GM12864 (cell line): ENCODE measurements around the gene TACR2.

Experiments
- DNase-seq: peaks from one replicate; pipeline ENCODE4 v3.0.0-alpha.2; 2011; ENCODE audit warnings: low read depth
- H3K4me3 ChIP-seq: 2 replicates; pipeline ENCODE4 v1.5.1; 2011; ENCODE audit warnings: mild to moderate bottlenecking, low read depth, low read length, control low read depth
- TF ChIP-seq, protein P1 (sequence below): IDR thresholded peaks from 2 replicates; pipeline ENCODE4 v1.5.1; 2011; ENCODE audit warnings: low read depth, mild to moderate bottlenecking, moderate library complexity, low read length, control low read depth, inconsistent platforms; ENCODE audit errors: missing control alignments

The TACR2 gene

DNA sequence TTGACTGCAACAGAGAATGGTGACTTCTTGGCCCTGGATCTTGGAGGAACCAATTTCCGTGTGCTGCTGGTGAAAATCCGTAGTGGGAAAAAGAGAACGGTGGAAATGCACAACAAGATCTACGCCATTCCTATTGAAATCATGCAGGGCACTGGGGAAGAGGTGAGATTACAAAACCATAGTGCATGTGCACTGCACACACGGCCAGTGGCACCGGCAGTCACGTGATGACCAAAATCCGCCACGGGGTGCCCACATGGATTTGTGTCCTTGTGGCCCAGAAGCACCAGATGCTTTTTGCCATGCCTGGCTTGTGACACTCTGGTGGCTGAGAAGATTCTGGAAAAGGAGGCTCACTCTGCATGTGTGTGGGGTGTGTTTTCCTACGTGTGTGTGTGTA, 32.4 kb downstream of the TACR2 start:
- TF ChIP-seq, protein P1, sequence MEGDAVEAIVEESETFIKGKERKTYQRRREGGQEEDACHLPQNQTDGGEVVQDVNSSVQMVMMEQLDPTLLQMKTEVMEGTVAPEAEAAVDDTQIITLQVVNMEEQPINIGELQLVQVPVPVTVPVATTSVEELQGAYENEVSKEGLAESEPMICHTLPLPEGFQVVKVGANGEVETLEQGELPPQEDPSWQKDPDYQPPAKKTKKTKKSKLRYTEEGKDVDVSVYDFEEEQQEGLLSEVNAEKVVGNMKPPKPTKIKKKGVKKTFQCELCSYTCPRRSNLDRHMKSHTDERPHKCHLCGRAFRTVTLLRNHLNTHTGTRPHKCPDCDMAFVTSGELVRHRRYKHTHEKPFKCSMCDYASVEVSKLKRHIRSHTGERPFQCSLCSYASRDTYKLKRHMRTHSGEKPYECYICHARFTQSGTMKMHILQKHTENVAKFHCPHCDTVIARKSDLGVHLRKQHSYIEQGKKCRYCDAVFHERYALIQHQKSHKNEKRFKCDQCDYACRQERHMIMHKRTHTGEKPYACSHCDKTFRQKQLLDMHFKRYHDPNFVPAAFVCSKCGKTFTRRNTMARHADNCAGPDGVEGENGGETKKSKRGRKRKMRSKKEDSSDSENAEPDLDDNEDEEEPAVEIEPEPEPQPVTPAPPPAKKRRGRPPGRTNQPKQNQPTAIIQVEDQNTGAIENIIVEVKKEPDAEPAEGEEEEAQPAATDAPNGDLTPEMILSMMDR, result no peak
- no peak overlapping the region for H3K4me3 ChIP-seq
- DNase-seq, result no peak

DNA sequence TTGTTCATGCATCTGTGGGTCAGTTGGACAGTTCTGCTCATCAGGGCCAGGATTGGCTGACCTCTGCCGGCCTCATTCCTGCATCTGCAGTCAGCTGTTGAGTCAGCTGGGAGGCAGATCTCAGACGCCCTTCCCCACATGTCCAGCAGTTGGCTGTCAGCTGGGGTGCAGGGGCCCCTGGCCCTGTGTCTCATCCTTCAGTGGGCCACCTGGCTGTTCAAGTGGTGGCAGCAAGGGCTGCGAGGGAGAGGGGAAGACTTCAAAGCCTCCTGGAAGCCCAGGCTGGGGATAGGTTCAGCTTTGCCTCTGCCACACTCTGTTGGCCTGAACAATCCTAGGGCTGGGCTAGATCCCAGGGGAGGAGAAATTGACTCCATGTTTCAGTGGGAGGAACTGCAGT, 33.2 kb downstream of the TACR2 start:
- no peak for DNase-seq
- no peak overlapping the region for H3K4me3 ChIP-seq
- TF ChIP-seq, protein P1, result no peak

DNA sequence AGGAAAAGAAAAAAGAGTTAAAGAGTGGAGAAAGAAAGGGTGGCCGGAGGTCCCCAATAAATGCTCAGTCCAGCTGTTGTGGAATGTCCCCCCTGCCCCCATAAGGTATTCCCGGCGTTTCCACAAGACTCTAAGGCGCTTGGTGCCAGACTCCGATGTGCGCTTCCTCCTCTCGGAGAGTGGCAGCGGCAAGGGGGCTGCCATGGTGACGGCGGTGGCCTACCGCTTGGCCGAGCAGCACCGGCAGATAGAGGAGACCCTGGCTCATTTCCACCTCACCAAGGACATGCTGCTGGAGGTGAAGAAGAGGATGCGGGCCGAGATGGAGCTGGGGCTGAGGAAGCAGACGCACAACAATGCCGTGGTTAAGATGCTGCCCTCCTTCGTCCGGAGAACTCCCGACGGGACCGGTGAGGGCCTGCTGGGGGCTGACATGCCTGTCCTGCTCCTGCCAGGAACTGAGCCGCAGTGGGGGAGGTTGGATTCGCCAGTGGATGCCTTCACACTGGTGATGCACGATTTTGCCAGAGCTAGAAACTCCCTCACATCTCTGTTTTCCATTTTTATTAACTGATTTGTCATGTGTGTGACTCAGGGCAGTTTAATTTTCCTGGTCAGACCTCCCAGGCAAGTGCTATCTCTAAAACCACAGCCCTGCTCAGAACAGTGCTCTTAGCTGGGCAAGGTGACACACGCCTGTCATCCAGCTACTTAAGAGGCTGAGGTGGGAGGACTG, 34.2 kb downstream of the TACR2 start:
- no peak for DNase-seq
- H3K4me3 ChIP-seq, result no peak overlapping the region
- TF ChIP-seq, protein P1, result no peak

DNA sequence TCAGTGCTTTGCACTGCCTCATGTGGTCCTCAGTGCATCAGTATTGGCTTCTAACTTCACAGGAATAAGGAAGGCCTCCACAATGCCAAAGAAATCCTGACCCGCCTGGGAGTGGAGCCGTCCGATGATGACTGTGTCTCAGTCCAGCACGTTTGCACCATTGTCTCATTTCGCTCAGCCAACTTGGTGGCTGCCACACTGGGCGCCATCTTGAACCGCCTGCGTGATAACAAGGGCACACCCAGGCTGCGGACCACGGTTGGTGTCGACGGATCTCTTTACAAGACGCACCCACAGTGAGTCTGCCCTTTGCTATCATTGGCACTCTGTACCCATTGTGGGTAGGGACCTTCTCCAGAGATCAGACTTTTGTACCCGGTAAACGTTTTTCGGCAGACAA, 36.9 kb downstream of the TACR2 start:
- H3K4me3 ChIP-seq, result no peak overlapping the region
- TF ChIP-seq, protein P1, result no peak
- DNase-seq, result no peak

DNA sequence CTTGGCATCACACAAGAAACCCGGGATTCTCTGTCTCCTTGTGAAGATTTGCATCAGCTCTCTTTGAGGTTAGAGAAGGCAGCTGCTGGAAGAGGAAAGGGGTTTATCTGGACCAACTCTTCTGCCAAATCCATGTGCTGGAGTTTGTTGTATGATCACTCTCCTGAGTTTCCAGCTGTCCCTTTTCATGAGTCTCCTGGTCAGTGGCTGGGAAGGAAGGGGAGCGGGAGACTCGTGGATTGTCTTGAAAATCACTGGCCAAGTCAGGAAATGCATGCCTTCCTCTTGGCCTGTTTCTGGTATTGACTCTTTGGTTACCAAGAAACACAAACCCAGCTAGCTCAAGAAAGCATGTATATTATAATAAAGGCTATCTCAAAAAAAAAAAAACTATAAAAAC, 38.8 kb downstream of the TACR2 start:
- no peak for DNase-seq
- TF ChIP-seq, protein P1, result no peak
- H3K4me3 ChIP-seq, result no peak overlapping the region

DNA sequence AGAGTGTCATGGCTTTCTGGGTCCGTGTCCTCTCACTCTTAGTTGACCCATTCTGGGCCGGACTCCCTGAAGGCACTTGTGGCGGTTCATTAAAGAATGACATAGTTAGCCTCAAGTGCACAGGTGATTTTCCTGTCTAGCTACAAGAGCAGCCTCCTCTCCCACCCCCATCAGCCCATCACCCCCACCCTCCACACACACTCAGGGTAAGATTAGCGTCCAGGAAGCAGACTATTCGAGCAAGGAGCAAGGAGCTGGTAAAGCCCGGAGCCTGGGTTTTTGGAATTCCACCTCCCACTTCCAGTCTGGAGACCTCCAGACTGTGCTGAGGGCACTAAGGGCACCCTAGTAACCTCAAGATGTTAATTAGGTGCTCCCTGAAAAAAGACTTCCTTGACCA, 39.5 kb downstream of the TACR2 start:
- no peak for DNase-seq
- TF ChIP-seq, protein P1, result no peak
- no peak overlapping the region for H3K4me3 ChIP-seq

DNA sequence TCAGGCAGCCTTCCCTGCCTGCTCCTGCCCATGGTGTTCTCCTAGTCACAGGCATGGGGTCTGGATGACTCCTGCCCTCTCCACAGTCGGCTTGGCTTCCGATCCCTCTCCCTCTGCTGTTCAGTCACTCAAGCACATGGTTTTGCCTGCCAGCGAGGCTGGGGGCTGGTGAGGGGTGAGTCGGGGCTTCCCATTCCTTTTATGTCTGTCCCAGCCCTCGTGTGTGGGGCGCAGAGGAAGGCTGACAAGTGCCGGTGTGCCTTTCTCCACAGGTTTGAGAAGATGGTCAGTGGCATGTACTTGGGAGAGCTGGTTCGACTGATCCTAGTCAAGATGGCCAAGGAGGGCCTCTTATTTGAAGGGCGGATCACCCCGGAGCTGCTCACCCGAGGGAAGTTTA, 40.1 kb downstream of the TACR2 start:
- TF ChIP-seq, protein P1, result no peak
- DNase-seq, result no peak
- H3K4me3 ChIP-seq, result no peak overlapping the region
